ENCODE measurements around the gene PODXL2. TPM values are rescaled to one million over a fixed set of nuclear protein-coding genes. Genes with fewer than 3 reads are reported as not detected.

Gene PODXL2
- total RNA-seq, 4 donors from 2014 or later: 2.1 to 5.5 (median 4.4) TPM

DNA sequence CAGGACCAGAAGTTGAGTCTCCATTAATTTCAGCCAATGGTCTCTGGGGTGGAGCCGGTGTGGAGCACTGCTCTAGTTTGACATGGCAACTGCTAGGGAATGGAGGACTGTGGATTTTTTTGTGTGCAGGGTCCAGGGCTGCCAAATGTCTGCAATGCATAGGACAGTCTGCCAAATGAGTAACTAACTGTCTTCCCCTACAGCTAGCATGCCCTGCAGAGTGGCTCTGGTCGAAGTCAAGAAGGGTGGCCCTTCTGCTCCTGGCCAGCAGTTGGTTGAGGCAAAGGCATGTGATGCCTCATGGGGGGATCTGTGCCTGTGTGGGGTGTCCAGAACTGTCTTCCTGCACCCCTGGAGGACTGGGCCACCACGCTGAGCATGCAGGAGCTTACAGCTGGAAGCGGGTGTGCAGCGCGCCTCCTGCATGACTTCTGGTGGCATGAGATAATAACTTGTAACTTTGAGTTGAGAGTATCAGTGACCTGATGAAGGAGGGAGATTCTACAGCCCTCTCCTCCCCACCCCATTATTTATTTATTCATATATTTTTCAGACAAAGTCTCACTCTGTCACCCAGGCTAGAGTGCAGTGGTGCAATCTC is 43.1 kb upstream of the PODXL2 start:
- H3K36me3 ChIP-seq: peaks cover 0 to 5% (median 0%) of the 10 kb centered on the region in 3 donors
- TF ChIP-seq CTCF (IDR thresholded peaks at IDR 0.05) (no peak), POLR2A (IDR thresholded peaks at IDR 0.05) (no peak)
- no peak overlapping the region for H3K27ac ChIP-seq

GRCh38 chr3:127587876-127588275 is 41.1 kb upstream of the PODXL2 start:
- Histone ChIP-seq H3K36me3 (no peaks in the 10 kb centered on the region), H3K4me3 (no peak overlapping the region), H3K4me1 (peaks cover 28 to 70% (median 38%) of the 10 kb centered on the region in 3 donors), H3K27ac (no peak overlapping the region), H3K27me3 (no peaks in the 10 kb centered on the region), H3K9me3 (no peaks in the 10 kb centered on the region)
- 92 to 100% methylated on average over 1 to 2 of the region's 4 CpGs for WGBS, 2 donors
- DNase-seq: no peak
- no peak for TF ChIP-seq POLR2A (IDR thresholded peaks at IDR 0.05)
- intact Hi-C loops (cut with DNase I): no loop called here

More for the DNA sequence above, 43.1 kb upstream of the PODXL2 start:
- intact Hi-C loops (cut with DNase I): no loop called here
- no peaks in the 10 kb centered on the region for H3K9me3 ChIP-seq
- H3K4me1 ChIP-seq: peaks cover 22 to 61% (median 29%) of the 10 kb centered on the region in 3 donors
- WGBS, 2 donors: 94 to 97% methylated on average over 5 of the region's 6 CpGs
- no peak overlapping the region for H3K4me3 ChIP-seq
- no peaks in the 10 kb centered on the region for H3K27me3 ChIP-seq
- DNase-seq: no peak

DNA sequence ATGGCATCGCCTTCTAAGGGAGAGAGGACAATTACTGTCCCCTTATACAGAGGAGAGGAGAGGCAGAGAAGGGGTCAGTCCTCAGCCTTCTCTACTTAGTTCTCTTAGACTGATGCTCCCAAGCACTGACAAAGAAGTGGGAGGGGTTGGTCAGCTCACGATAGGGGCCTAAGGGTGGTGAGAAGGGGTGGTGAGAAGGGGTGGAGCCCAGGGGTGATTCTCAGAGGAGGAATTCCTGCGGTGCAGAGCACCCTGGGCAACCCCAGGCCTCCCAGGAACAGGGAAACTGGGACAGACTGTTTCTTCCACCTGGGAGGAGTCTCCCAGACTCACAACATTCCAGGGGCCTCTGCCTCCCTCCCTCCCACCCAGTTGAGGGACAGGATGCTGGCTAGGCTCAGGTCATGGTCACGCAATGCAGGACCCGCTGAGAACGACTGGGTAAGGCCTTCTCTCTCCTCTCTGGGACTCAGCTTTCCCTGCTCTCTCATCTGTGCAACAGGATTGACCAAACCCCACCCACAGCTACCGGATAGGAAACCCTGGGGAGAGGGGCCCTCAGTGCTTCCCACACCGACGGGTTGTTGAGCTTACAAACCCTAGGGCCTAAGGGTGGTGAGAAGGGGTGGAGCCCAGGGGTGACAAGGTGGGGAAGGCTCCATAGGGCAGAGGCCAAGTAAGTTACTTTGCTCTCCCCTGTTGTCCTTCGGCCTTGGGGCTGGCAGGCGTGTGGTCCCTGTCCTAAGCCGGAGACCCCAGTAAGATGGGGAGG is 40.0 kb upstream of the PODXL2 start:
- intact Hi-C loops (cut with DNase I): no loop called here
- TF ChIP-seq CTCF (IDR thresholded peaks at IDR 0.05) (no peak), POLR2A (IDR thresholded peaks at IDR 0.05) (no peak)
- H3K4me3 ChIP-seq: peak overlapping the region; percentile 65 to 88 (median 82)
- H3K4me1 ChIP-seq: peaks cover 28 to 70% (median 38%) of the 10 kb centered on the region in 3 donors
- no peaks in the 10 kb centered on the region for H3K9me3 ChIP-seq
- H3K27ac ChIP-seq: peak overlapping the region; percentile 87 to 97 (median 91)
- no peaks in the 10 kb centered on the region for H3K36me3 ChIP-seq
- DNase-seq: no peak
- 16 to 18% methylated on average over 9 to 10 of the region's 12 CpGs for WGBS, 2 donors
- no peaks in the 10 kb centered on the region for H3K27me3 ChIP-seq

DNA sequence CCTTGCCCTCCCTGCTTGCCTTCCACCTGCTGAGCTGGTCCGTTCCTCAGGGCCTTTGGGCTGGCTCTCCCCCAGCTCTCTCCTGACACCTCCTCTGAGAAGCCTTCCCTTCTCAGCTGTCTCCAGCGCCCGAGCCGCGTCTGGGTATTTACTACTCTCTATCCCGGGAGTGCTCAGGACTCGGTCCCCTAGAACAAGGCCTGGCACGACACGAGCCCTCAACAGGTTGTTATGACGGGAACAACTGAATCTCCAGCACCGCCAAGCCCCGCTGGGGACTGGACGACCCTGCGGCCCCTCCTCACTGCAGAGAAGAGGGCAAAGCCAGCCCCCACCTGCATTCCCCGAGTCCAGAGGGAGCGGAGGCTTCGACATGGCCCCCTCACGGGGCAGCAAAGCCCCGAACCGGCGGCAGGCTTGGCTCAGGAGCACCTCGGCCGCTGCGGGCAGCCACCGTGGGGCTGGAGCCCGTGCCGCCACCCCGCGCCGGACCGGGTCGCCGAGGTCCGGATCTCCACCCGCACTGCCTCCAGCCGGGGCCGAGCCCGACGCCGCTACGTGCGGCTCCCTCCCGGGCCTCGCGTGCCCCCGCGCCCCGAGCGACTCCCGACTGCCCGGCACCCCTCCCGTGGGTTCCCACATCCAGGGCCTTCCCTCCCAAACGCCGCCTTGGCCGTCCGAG is 39.2 kb upstream of the PODXL2 start:
- Histone ChIP-seq H3K4me1 (peaks cover 28 to 66% (median 38%) of the 10 kb centered on the region in 3 donors), H3K27me3 (no peaks in the 10 kb centered on the region), H3K27ac (peak overlapping the region; percentile 87 to 97 (median 91)), H3K36me3 (no peaks in the 10 kb centered on the region), H3K4me3 (peak overlapping the region; percentile 65 to 88 (median 82)), H3K9me3 (no peaks in the 10 kb centered on the region)
- WGBS, 2 donors: 0 to 10% methylated on average over 1 to 2 of the region's 56 CpGs
- TF ChIP-seq POLR2A (IDR thresholded peaks at IDR 0.05) (no peak), CTCF (IDR thresholded peaks at IDR 0.05) (no peak)
- no peak for DNase-seq
- intact Hi-C loops (cut with DNase I): no loop called here

- Histone ChIP-seq H3K4me1 (peaks cover 28 to 61% (median 37%) of the 10 kb centered on the region in 3 donors), H3K27me3 (no peaks in the 10 kb centered on the region), H3K27ac (peak overlapping the region; percentile 87 to 97 (median 91)), H3K4me3 (peak overlapping the region; percentile 65 to 88 (median 82)), H3K36me3 (no peaks in the 10 kb centered on the region), H3K9me3 (no peaks in the 10 kb centered on the region)
- no CpG with 5 or more reads among the region's 41 CpGs for WGBS, 2 donors
- TF ChIP-seq POLR2A (IDR thresholded peaks at IDR 0.05) (peak in 1 of 4 donors; percentile 42), CTCF (IDR thresholded peaks at IDR 0.05) (peak in 1 of 6 experiments; percentile 14)
- intact Hi-C loops (cut with DNase I): no loop called here
- DNase-seq: no peak
These were observed 38.7 kb upstream of the PODXL2 start for GRCh38 chr3:127590282-127590592.
